Lower leg skin (tissue), 4 donors: ENCODE measurements around the gene TLR10. TPM values are rescaled to one million over a fixed set of nuclear protein-coding genes. Genes with fewer than 3 reads are reported as not detected.

Source experiments
- DNase-seq, 2 donors: peaks; one replicate each; pipeline ENCODE4 v3.0.0-alpha.2; 2019; ENCODE audit warnings: low spot score in 2 of 2
- H3K4me3 ChIP-seq: fragments of 200-600 bp; sonication (generic); 2 replicates; pipeline ENCODE4 v1.5.1; 2017; ENCODE audit warnings: mild to moderate bottlenecking, low read depth; ENCODE audit not compliant: poor library complexity, severe bottlenecking
- POLR2A ChIP-seq, 2 donors: fragments of 450-650 bp; IDR thresholded peaks; one replicate each; pipeline ENCODE4 v1.6.1; 2016 to 2017; ENCODE audit warnings: antibody characterized with exemption in 2 of 2, mild to moderate bottlenecking in 1 of 2, moderate library complexity in 1 of 2
- WGBS, 2 donors: methylation state at CpG; one replicate each; pipeline ENCODE4 v1.1.5; 2018; 5-methylcytosine and 5-hydroxymethylcytosine counted together
- intact Hi-C: fragments of 100-400 bp; cut with DNase I; formaldehyde crosslinking; loops from one replicate; pipeline ENCODE4 v1.15.0; 2023; ENCODE audit warnings: low total_unique reads
- total RNA-seq, 4 donors: library from RNA; depleted of rRNA; stranded (reverse); fragments of >200 nt; gene quantifications; one replicate each; pipeline ENCODE4 v1.1.0, GENCODE V29; 2016
- TF ChIP-seq, protein P1 (sequence below), 3 donors: fragments of 450-650 bp; IDR thresholded peaks; one replicate each; pipeline ENCODE4 v1.5.1; 2016; ENCODE audit warnings: antibody characterized with exemption in 3 of 3, mild to moderate bottlenecking in 3 of 3, moderate library complexity in 2 of 3

The TLR10 gene
- total RNA-seq, 4 donors from 2014 or later: 0.06 to 1.4 (median 0.21) TPM; not detected in 1

DNA sequence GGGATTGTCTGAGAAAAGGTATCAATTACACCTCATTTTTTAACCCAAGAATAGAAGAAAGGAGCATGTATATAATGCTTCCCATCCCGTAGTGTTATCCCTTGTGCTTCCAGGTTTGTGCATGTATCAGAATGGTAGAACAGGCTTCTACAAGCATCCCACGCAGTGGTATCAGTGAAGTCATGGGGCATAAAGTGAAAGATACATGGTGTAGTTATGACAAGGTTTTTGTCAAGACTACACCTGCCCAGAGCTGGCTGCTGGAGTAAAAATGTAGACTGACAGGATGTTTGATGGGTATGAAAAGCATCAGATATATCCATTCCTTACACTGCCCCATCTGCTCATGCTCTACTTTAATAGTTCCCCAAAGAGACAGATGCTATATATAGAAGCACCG, 12.3 kb upstream of the TLR10 start:
- intact Hi-C loops: no loop called here
- DNase-seq: no peak
- 55 to 68% methylated on average over 3 of the region's 3 CpGs for WGBS, 2 donors
- no peak overlapping the region for H3K4me3 ChIP-seq
- TF ChIP-seq, protein P1, sequence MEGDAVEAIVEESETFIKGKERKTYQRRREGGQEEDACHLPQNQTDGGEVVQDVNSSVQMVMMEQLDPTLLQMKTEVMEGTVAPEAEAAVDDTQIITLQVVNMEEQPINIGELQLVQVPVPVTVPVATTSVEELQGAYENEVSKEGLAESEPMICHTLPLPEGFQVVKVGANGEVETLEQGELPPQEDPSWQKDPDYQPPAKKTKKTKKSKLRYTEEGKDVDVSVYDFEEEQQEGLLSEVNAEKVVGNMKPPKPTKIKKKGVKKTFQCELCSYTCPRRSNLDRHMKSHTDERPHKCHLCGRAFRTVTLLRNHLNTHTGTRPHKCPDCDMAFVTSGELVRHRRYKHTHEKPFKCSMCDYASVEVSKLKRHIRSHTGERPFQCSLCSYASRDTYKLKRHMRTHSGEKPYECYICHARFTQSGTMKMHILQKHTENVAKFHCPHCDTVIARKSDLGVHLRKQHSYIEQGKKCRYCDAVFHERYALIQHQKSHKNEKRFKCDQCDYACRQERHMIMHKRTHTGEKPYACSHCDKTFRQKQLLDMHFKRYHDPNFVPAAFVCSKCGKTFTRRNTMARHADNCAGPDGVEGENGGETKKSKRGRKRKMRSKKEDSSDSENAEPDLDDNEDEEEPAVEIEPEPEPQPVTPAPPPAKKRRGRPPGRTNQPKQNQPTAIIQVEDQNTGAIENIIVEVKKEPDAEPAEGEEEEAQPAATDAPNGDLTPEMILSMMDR (IDR thresholded peaks at IDR 0.05): no peak
- no peak for TF ChIP-seq POLR2A (IDR thresholded peaks at IDR 0.05)

DNA sequence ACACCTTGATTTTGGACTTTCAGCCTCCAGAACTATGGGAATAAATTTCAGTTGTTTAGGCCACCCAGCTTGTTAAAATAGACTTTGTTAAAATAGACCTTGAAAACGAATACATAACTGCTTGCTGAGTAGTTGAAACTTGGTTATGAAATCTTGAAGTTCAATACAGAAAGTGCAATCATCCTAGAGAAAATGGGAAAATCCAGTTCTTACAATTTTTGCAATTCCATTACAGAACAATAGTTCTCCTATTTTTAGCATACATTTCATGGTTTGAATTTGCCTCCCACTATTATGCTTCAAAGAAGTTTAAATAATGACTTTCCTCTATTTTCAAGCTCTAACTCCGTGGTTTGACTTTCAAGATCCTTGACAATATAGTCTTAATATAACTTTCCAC, 11.3 kb upstream of the TLR10 start:
- intact Hi-C loops: no loop called here
- TF ChIP-seq, protein P1 (IDR thresholded peaks at IDR 0.05): no peak
- TF ChIP-seq POLR2A (IDR thresholded peaks at IDR 0.05): no peak

GRCh38 chr4:38791010-38791409, 8.2 kb upstream of the TLR10 start:
- intact Hi-C loops: no loop called here
- H3K4me3 ChIP-seq: no peak overlapping the region
- no peak for DNase-seq
- TF ChIP-seq, protein P1 (IDR thresholded peaks at IDR 0.05): no peak
- WGBS, 2 donors: 68% methylated on average over 2 of the region's 2 CpGs

More for the DNA sequence above, 11.3 kb upstream of the TLR10 start:
- no peak overlapping the region for H3K4me3 ChIP-seq
- WGBS, 2 donors: 72 to 79% methylated on average over 2 of the region's 2 CpGs
- DNase-seq: no peak

DNA sequence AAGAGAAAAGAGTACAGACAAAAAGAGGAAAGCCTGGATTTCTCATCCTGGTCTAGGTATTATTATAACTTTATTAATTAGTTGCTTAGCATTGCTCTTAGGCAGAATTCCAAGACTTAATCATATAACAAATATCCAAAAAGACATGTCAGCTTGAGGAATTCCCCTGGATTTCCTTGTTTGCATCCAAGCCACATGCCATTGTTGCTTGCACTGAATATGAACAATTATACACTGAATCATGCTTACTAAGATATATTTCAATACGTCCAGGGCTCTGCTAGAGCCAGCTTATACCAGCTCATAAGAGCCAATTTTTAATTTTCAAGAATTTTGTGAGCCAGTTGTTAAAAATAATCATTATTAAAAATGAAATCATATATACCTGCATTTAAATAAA, 5.5 kb upstream of the TLR10 start:
- H3K4me3 ChIP-seq: no peak overlapping the region
- DNase-seq: no peak
- TF ChIP-seq POLR2A (IDR thresholded peaks at IDR 0.05): no peak
- TF ChIP-seq, protein P1 (IDR thresholded peaks at IDR 0.05): no peak
- whole genome bisulfite sequencing, 2 donors: 13 to 21% methylated on average over 1 of the region's 1 CpG
- intact Hi-C loops: no loop called here

- WGBS, 2 donors: 93 to 94% methylated on average over 4 of the region's 4 CpGs
- TF ChIP-seq, protein P1 (IDR thresholded peaks at IDR 0.05): no peak
- intact Hi-C loops: no loop called here
- no peak for DNase-seq
- H3K4me3 ChIP-seq: no peak overlapping the region
Measured at GRCh38 chr4:38787693-38788092, 4.9 kb upstream of the TLR10 start.

DNA sequence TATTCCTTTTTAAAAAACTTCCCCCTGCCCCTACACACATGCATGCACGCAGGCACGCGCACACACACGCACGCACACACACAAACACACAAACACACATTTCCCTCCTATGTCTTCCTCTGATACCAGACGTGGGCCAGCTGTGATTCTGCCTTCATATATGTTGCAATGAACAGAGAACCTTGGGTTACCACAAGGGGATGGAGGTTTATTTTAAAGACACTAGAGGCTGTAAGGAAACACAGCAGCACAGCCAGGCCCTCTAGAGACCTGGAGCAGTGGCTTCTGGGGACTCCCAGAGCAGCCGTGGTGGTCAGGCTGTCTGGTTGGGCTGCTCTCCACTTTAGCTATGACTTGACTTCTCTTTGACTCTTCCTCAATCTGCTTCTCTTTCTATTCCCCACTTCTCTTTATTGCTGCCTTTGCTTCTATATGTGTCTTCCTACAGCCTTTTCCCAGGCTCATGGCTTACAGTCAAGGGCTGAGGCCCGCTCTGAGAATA, 3.2 kb upstream of the TLR10 start:
- no peak overlapping the region for H3K4me3 ChIP-seq
- no peak for DNase-seq
- TF ChIP-seq, protein P1 (IDR thresholded peaks at IDR 0.05): no peak
- no peak for TF ChIP-seq POLR2A (IDR thresholded peaks at IDR 0.05)
- intact Hi-C loops: no loop called here
- 79 to 87% methylated on average over 8 of the region's 8 CpGs for WGBS, 2 donors
